LNCaP clone FGC (cell line): ENCODE data around the gene RANBP2.
A peak's percentile ranks its signal among the peaks of the same experiment; 100 is the strongest.
"Not testable (repeated sequence)": the region's sequence is repeated elsewhere in the genome, so short reads cannot be mapped to it uniquely, and the experiment has no call there.

Source experiments
- DNase-seq: peaks from one replicate; pipeline ENCODE4 v3.0.0-alpha.2; 2011; ENCODE audit warnings: low read depth
- H3K4me3 ChIP-seq: 2 replicates; pipeline ENCODE4 v1.5.1; 2011; ENCODE audit warnings: mild to moderate bottlenecking, low read depth, low read length, control low read depth
- CTCF ChIP-seq: IDR thresholded peaks from 2 replicates; pipeline ENCODE4 v1.5.1; 2012; ENCODE audit warnings: mild to moderate bottlenecking; ENCODE audit not compliant: control insufficient read depth, insufficient read depth; ENCODE audit errors: extremely low read depth

RANBP2 gene

GRCh38 chr2:108719149-108720044 lies at the start of gene RANBP2:
Gene RANBP2, plus strand, starts transcription at chr2:108719482. Its CDS starts 125 bp downstream, at chr2:108719607.
- peak; percentile 97 for DNase-seq
- peak within 1 kb of the TSS; percentile 77 for H3K4me3 ChIP-seq
- no peak for TF ChIP-seq CTCF

GRCh38 chr2:108670282-108670681 lies 49.0 kb upstream of the RANBP2 start:
- not testable (repeated sequence) for H3K4me3 ChIP-seq

GRCh38 chr2:108672200-108672805 lies 47.0 kb upstream of the RANBP2 start:
- DNase-seq, H3K4me3 ChIP-seq: not testable (repeated sequence)

More at GRCh38 chr2:108670282-108670681, 49.0 kb upstream of the RANBP2 start:
- not testable (repeated sequence) for DNase-seq

- H3K4me3 ChIP-seq: not testable (repeated sequence)
Measured at GRCh38 chr2:108676522-108676921, 42.8 kb upstream of the RANBP2 start.

GRCh38 chr2:108677239-108677744 lies 42.0 kb upstream of the RANBP2 start:
- H3K4me3 ChIP-seq, DNase-seq: not testable (repeated sequence)

More at GRCh38 chr2:108676522-108676921, 42.8 kb upstream of the RANBP2 start:
- not testable (repeated sequence) for DNase-seq

GRCh38 chr2:108678198-108678651 lies 41.1 kb upstream of the RANBP2 start:
- not testable (repeated sequence) for H3K4me3 ChIP-seq
- DNase-seq: peak; percentile 54

GRCh38 chr2:108680805-108681204 lies 38.5 kb upstream of the RANBP2 start:
- not testable (repeated sequence) for DNase-seq, H3K4me3 ChIP-seq

- DNase-seq: peak; percentile 91
- H3K4me3 ChIP-seq: not testable (repeated sequence)
Measured at GRCh38 chr2:108688818-108689756, 30.2 kb upstream of the RANBP2 start.

- not testable (repeated sequence) for H3K4me3 ChIP-seq, DNase-seq
Measured at GRCh38 chr2:108690001-108690400, 29.3 kb upstream of the RANBP2 start.

GRCh38 chr2:108691447-108691846 lies 27.8 kb upstream of the RANBP2 start:
- TF ChIP-seq CTCF: no peak
- H3K4me3 ChIP-seq: no peak overlapping the region
- peak; percentile 40 for DNase-seq

GRCh38 chr2:108701208-108701607 lies 18.1 kb upstream of the RANBP2 start:
- no peak overlapping the region for H3K4me3 ChIP-seq
- TF ChIP-seq CTCF: no peak
- peak; percentile 69 for DNase-seq
